Measurements from ENCODE around the gene B4GALT7.

The B4GALT7 gene

GRCh38 chr5:177569894-177570293 lies 30.0 kb upstream of the B4GALT7 start:
- no peak for TF ChIP-seq SIN3A (IDR thresholded peaks at IDR 0.05; ENCODE audit: borderline replicate concordance, insufficient read depth, low read length)
- TF ChIP-seq POLR2AphosphoS5 (IDR thresholded peaks at IDR 0.05; ENCODE audit: low read depth, low read length) = no peak

- TF ChIP-seq TAF1 (IDR thresholded peaks at IDR 0.05; ENCODE audit: borderline replicate concordance, insufficient read depth, low read length) (no peak), POLR2AphosphoS5 (IDR thresholded peaks at IDR 0.05; ENCODE audit: low read depth, low read length) (no peak), FOXP2 (optimal IDR thresholded peaks at IDR 0.05; ENCODE audit: borderline replicate concordance, extremely low read depth, extremely low read length, insufficient read depth) (no peak), REST (IDR thresholded peaks at IDR 0.05; ENCODE audit: insufficient read depth in 1 of 2, low read depth in 2 of 2, low read length in 2 of 2) (no peak), SIN3A (IDR thresholded peaks at IDR 0.05; ENCODE audit: borderline replicate concordance, insufficient read depth, low read length) (no peak)
Measured at GRCh38 chr5:177575488-177575887, 24.4 kb upstream of the B4GALT7 start.

- TF ChIP-seq POLR2AphosphoS5 (IDR thresholded peaks at IDR 0.05; ENCODE audit: low read depth, low read length) (no peak), FOXP2 (optimal IDR thresholded peaks at IDR 0.05; ENCODE audit: borderline replicate concordance, extremely low read depth, extremely low read length, insufficient read depth) (no peak), SIN3A (IDR thresholded peaks at IDR 0.05; ENCODE audit: borderline replicate concordance, insufficient read depth, low read length) (no peak), TAF1 (IDR thresholded peaks at IDR 0.05; ENCODE audit: borderline replicate concordance, insufficient read depth, low read length) (no peak), REST (IDR thresholded peaks at IDR 0.05; ENCODE audit: insufficient read depth in 1 of 2, low read depth in 2 of 2, low read length in 2 of 2) (no peak)
Measured at GRCh38 chr5:177576169-177576568, 23.8 kb upstream of the B4GALT7 start.

GRCh38 chr5:177578316-177578715 lies 21.6 kb upstream of the B4GALT7 start:
- TF ChIP-seq REST (IDR thresholded peaks at IDR 0.05; ENCODE audit: insufficient read depth in 1 of 2, low read depth in 2 of 2, low read length in 2 of 2) = no peak
- TF ChIP-seq FOXP2 (optimal IDR thresholded peaks at IDR 0.05; ENCODE audit: borderline replicate concordance, extremely low read depth, extremely low read length, insufficient read depth) = no peak
- TF ChIP-seq POLR2AphosphoS5 (IDR thresholded peaks at IDR 0.05; ENCODE audit: low read depth, low read length) = no peak
- no peak for TF ChIP-seq TAF1 (IDR thresholded peaks at IDR 0.05; ENCODE audit: borderline replicate concordance, insufficient read depth, low read length)
- TF ChIP-seq SIN3A (IDR thresholded peaks at IDR 0.05; ENCODE audit: borderline replicate concordance, insufficient read depth, low read length) = no peak

- TF ChIP-seq TAF1 (IDR thresholded peaks at IDR 0.05; ENCODE audit: borderline replicate concordance, insufficient read depth, low read length) = no peak
- TF ChIP-seq SIN3A (IDR thresholded peaks at IDR 0.05; ENCODE audit: borderline replicate concordance, insufficient read depth, low read length) = no peak
- TF ChIP-seq FOXP2 (optimal IDR thresholded peaks at IDR 0.05; ENCODE audit: borderline replicate concordance, extremely low read depth, extremely low read length, insufficient read depth) = no peak
- no peak for TF ChIP-seq POLR2AphosphoS5 (IDR thresholded peaks at IDR 0.05; ENCODE audit: low read depth, low read length)
- no peak for TF ChIP-seq REST (IDR thresholded peaks at IDR 0.05; ENCODE audit: insufficient read depth in 1 of 2, low read depth in 2 of 2, low read length in 2 of 2)
Measured at GRCh38 chr5:177588413-177588909, 11.5 kb upstream of the B4GALT7 start.
